Endothelial cell of umbilical vein (primary cell): ENCODE measurements around the gene QTRT2. TPM values are rescaled to one million over a fixed set of nuclear protein-coding genes. Genes with fewer than 3 reads are reported as not detected.
A peak's percentile ranks its signal among the peaks of the same experiment; 100 is the strongest.

Experiments used
- BruUV-seq: library from RNA; stranded (reverse); fragments of 400-500 nt; replicated peaks from 2 replicates; lab custom pipeline; 2021; lab: Mats Ljungman, UMichigan
- CTCF ChIA-PET: fragments of 300-600, 350-600 bp; sonication (Branson Sonifier 250); formaldehyde crosslinking; loops from one replicate; lab custom pipeline; 2021; ENCODE audit warnings: antibody characterized with exemption, inconsistent platforms; lab: Charles Lee
- POLR2A ChIA-PET: fragments of 300-600, 350-600 bp; sonication (Branson Sonifier 250); formaldehyde crosslinking; loops from one replicate; lab custom pipeline; 2021; ENCODE audit warnings: antibody characterized with exemption, inconsistent platforms; lab: Charles Lee
- DNase-seq: peaks from one replicate; pipeline ENCODE4 v3.0.0-alpha.2; 2011; ENCODE audit warnings: low read depth, low spot score
- FAIRE-seq: peaks from 2 replicates; lab custom pipeline; 2011; peaks lifted over from hg19 to GRCh38; lab: Jason Lieb, UNC
- H2AFZ ChIP-seq: 2 replicates; pipeline ENCODE4 v1.6.0; 2012; ENCODE audit warnings: low read depth, low read length, control low read depth, inconsistent platforms
- H3K27ac ChIP-seq: 2 replicates; pipeline ENCODE4 v1.5.1; 2011; ENCODE audit warnings: low read depth, mild to moderate bottlenecking, control low read depth, low read length, moderate library complexity; ENCODE audit not compliant: insufficient read depth
- H3K27me3 ChIP-seq, 2 experiments: 2 replicates each; pipeline versions ENCODE4 v1.6.0 to v1.6.1; 2011; ENCODE audit warnings: low read length in 2 of 2, mixed read lengths in 1 of 2; ENCODE audit not compliant: control insufficient read depth in 2 of 2, insufficient read depth in 2 of 2
- H3K36me3 ChIP-seq, 2 experiments: 2 replicates in 1 of 2; 3 replicates in 1 of 2; pipeline ENCODE4 v1.5.1; 2011; ENCODE audit warnings: low read length in 2 of 2, mild to moderate bottlenecking in 1 of 2, moderate library complexity in 1 of 2; ENCODE audit not compliant: control insufficient read depth in 2 of 2, insufficient read depth in 2 of 2; ENCODE audit errors: extremely low read depth in 1 of 2
- H3K4me1 ChIP-seq: 3 replicates; pipeline ENCODE4 v1.5.1; 2011; ENCODE audit warnings: mild to moderate bottlenecking, low read length; ENCODE audit not compliant: control insufficient read depth, insufficient read depth; ENCODE audit errors: extremely low read depth
- H3K4me2 ChIP-seq: 2 replicates; pipeline ENCODE4 v1.6.1; 2011; ENCODE audit warnings: low read length, control low read depth, mixed read lengths; ENCODE audit not compliant: insufficient read depth
- H3K4me3 ChIP-seq, 3 experiments: fragments of 200-600 bp in 1 of 3; sonication (generic), shearing (Covaris generic) in 1 of 3; replicated peaks in 1 of 3; 2 replicates each; pipeline ENCODE4 v1.5.1; 2011 to 2016; ENCODE audit warnings: control low read depth in 3 of 3, low read length in 3 of 3, mild to moderate bottlenecking in 2 of 3, inconsistent platforms in 1 of 3, low read depth in 1 of 3, moderate library complexity in 1 of 3; ENCODE audit not compliant: insufficient read depth in 1 of 3
- H3K79me2 ChIP-seq: 2 replicates; pipeline ENCODE4 v1.6.0; 2012; ENCODE audit warnings: low read length, inconsistent platforms; ENCODE audit not compliant: control insufficient read depth, insufficient read depth
- H3K9ac ChIP-seq: replicated peaks from 2 replicates; pipeline ENCODE3; 2011; ENCODE audit warnings: low read length, control low read depth; ENCODE audit not compliant: insufficient read depth; ENCODE audit errors: extremely low read depth
- H3K9me1 ChIP-seq: replicated peaks from 3 replicates; pipeline ENCODE4 v1.6.0; 2011; ENCODE audit warnings: mild to moderate bottlenecking, low read length; ENCODE audit not compliant: control insufficient read depth, insufficient read depth; ENCODE audit errors: extremely low read depth
- H3K9me3 ChIP-seq: replicated peaks from 2 replicates; pipeline ENCODE4 v1.5.1; 2012; ENCODE audit warnings: low read length, inconsistent platforms; ENCODE audit not compliant: control insufficient read depth, insufficient read depth
- H4K20me1 ChIP-seq: replicated peaks from 2 replicates; pipeline ENCODE3; 2011; ENCODE audit warnings: mild to moderate bottlenecking, low read length; ENCODE audit not compliant: control insufficient read depth, insufficient read depth; ENCODE audit errors: extremely low read depth
- CTCF ChIP-seq, 2 donors: IDR thresholded peaks; 1 replicate in 1 of 2; 2 replicates in 1 of 2; pipeline ENCODE4 v1.5.1; 2011; ENCODE audit warnings: low read length in 2 of 2, mild to moderate bottlenecking in 2 of 2, moderate library complexity in 2 of 2, control low read depth in 1 of 2, inconsistent platforms in 1 of 2, low read depth in 1 of 2; ENCODE audit not compliant: insufficient read depth in 1 of 2; ENCODE audit errors: extremely low read depth in 1 of 2
- EZH2 ChIP-seq: IDR thresholded peaks from 2 replicates; pipeline ENCODE4 v1.6.1; 2012; ENCODE audit warnings: borderline replicate concordance, low read depth, mild to moderate bottlenecking, moderate library complexity, low read length, inconsistent platforms; ENCODE audit not compliant: severe bottlenecking
- FOS ChIP-seq: IDR thresholded peaks from 2 replicates; pipeline ENCODE4 v1.6.1; 2011; ENCODE audit warnings: mild to moderate bottlenecking, low read length, moderate library complexity, borderline replicate concordance; ENCODE audit not compliant: insufficient read depth
- GATA2 ChIP-seq: IDR thresholded peaks from 2 replicates; pipeline ENCODE4 v1.7.0; 2011; ENCODE audit warnings: low read depth, mild to moderate bottlenecking, moderate library complexity, mixed read lengths, low read length; ENCODE audit not compliant: insufficient read length, insufficient read depth
- JUN ChIP-seq: IDR thresholded peaks from 2 replicates; pipeline ENCODE4 v1.6.1; 2011; ENCODE audit warnings: borderline replicate concordance, low read depth; ENCODE audit not compliant: insufficient read length, insufficient read depth
- MYC ChIP-seq: IDR thresholded peaks from one replicate; pipeline ENCODE4 v1.6.1; 2011; ENCODE audit warnings: mild to moderate bottlenecking, low read depth, low read length
- POLR2A ChIP-seq: IDR thresholded peaks from 2 replicates; pipeline ENCODE4 v1.6.1; 2012; ENCODE audit warnings: low read depth, mild to moderate bottlenecking, control low read depth, low read length
- POLR2AphosphoS5 ChIP-seq: IDR thresholded peaks from 2 replicates; pipeline ENCODE4 v1.6.1; 2012; ENCODE audit warnings: low read depth, mild to moderate bottlenecking, control low read depth, low read length, moderate library complexity; ENCODE audit not compliant: insufficient read depth
- dilution Hi-C: fragments of 300-500 bp; cut with MboI; formaldehyde crosslinking; loops from one replicate; pipeline ENCODE4 v1.15.0; 2019; ENCODE audit warnings: low sequenced_read_pairs; ENCODE audit not compliant: extremely low pct_ligation_motif_present
- intact Hi-C: fragments of 100-400 bp; cut with micrococcal nuclease; formaldehyde crosslinking; loops from one replicate; pipeline ENCODE4 v1.10.0; 2022
- polyA plus RNA-seq, 4 experiments: library from polyadenylated mRNA; depleted of rRNA in 3 of 4; stranded (reverse) in 3 of 4; unstranded in 1 of 4; fragments of >200 nt; gene quantifications; 2 replicates each; pipeline versions ENCODE4 v1.2.1 to v1.2.3, GENCODE V29; 2011 to 2012; ENCODE audit warnings: missing spikeins in 1 of 4
- total RNA-seq: library from RNA; stranded (reverse); gene quantifications from 2 replicates; pipeline ENCODE4 v1.2.3, GENCODE V29; 2021

The QTRT2 gene
- total and polyA plus RNA-seq, 2 donors (not counting 3 experiments of a cell fraction or from before 2014, with no cell fraction given): 11.0 to 42.8 TPM

GRCh38 chr3:114110439-114110838 lies 53.9 kb downstream of the QTRT2 start:
- Histone ChIP-seq H3K9ac (no peak overlapping the region), H3K36me3 (no peaks in the 10 kb centered on the region), H3K4me2 (no peak overlapping the region), H3K79me2 (no peaks in the 10 kb centered on the region), H3K27ac (no peak overlapping the region), H4K20me1 (no peaks in the 10 kb centered on the region), H2AFZ (peak overlapping the region; percentile 22), H3K4me1 (peaks cover 7% of the 10 kb centered on the region), H3K9me1 (no peaks in the 10 kb centered on the region), H3K27me3 (no peaks in the 10 kb centered on the region), H3K9me3 (no peaks in the 10 kb centered on the region), H3K4me3 (no peak overlapping the region)
- CTCF ChIA-PET: interaction anchor here (1.4 kb wide), 1 partner anchor 11 kb away, joined by 3 read pairs; no protein-coding TSS in a partner anchor
- FAIRE-seq (no peak), DNase-seq (no peak)
- no peak for TF ChIP-seq JUN
- TF ChIP-seq CTCF (IDR thresholded peaks at IDR 0.05; ENCODE audit: extremely low read depth in 1 of 2, insufficient read depth in 1 of 2, low read depth in 1 of 2, low read length in 2 of 2): no peak
- TF ChIP-seq EZH2: no peak
- TF ChIP-seq GATA2: no peak
- TF ChIP-seq POLR2A: no peak
- no peak for TF ChIP-seq MYC
- no peak for TF ChIP-seq FOS
- TF ChIP-seq POLR2AphosphoS5: no peak
- intact Hi-C loops (no loop called here), dilution Hi-C loops (no loop called here)
- POLR2A ChIA-PET: no interaction called here
- BruUV-seq: no TSS peak
